ENCODE results near the gene SMIM34. TPM values are rescaled to one million over a fixed set of nuclear protein-coding genes. Genes with fewer than 3 reads are reported as not detected.
"Not testable (repeated sequence)": the region's sequence is repeated elsewhere in the genome, so short reads cannot be mapped to it uniquely, and the experiment has no call there.

The SMIM34 gene
- total and polyA plus RNA-seq, 7 experiments from 2014 or later = not detected

DNA sequence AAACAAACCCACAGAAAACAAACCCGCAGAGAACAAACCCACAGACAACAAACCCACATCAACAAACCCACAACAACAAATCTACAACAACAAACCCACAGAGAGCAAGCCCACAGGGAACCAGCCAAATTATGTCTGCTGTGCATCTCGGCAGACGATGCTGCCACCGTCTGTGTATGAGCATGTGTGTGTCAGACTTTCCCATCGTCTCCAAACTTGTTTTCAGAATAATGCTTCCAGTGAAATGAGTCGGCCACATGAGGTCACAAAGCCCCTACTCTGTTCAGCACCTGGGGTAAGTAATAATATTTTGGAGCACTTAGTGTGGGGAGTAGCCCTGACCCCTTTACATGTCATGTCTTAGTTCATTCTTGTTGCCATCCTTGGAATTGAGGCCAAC lies 17.6 kb downstream of the SMIM34 start:
- H3K4me3 Mint-ChIP-seq; DNase-seq; H3K4me1 ChIP-seq (ENCODE audit: control insufficient read depth in 2 of 2, insufficient read depth in 2 of 2, low read length in 2 of 2); H3K27me3 Mint-ChIP-seq; POLR2A ChIA-PET; ATAC-seq; H3K9me3 ChIP-seq (ENCODE audit: control insufficient read depth in 2 of 3, low read length in 3 of 3); H3K27ac Mint-ChIP-seq; H3K36me3 ChIP-seq (ENCODE audit: control insufficient read depth in 2 of 3, insufficient read depth in 3 of 3, low read length in 3 of 3); H3K4me1 Mint-ChIP-seq; H3K4me3 ChIP-seq (ENCODE audit: low read length); CTCF ChIA-PET; H3K27ac ChIP-seq (ENCODE audit: low read depth, low read length); intact Hi-C loops (cut with micrococcal nuclease); H3K27me3 ChIP-seq (ENCODE audit: control insufficient read depth in 2 of 2, insufficient read depth in 2 of 2, low read length in 2 of 2); H3K9me3 Mint-ChIP-seq; H3K36me3 Mint-ChIP-seq: not testable (repeated sequence)

DNA sequence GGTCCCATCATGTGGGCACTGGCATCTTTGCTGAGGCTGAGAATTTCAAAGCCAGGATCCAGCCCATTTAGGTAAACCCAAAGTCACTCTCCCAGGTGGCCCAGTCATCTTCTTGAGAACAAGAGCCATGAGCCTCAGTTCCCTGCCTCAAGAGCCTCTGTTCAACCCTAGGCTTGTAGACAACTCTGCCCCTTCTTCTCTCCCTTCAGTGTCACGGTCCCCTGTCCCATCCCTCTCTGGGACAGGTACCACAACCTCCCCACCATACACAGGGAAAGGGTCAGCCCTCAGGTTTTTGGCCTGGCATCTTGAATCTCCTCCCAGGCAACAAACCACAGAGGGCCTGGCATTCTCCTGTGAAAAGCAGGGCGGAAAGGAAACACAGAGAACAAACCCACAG lies 18.1 kb downstream of the SMIM34 start:
- H3K27me3 Mint-ChIP-seq; H3K4me3 ChIP-seq (ENCODE audit: low read length); H3K9me3 ChIP-seq (ENCODE audit: control insufficient read depth in 2 of 3, low read length in 3 of 3); H3K27me3 ChIP-seq (ENCODE audit: control insufficient read depth in 2 of 2, insufficient read depth in 2 of 2, low read length in 2 of 2); H3K27ac Mint-ChIP-seq; ATAC-seq; H3K36me3 Mint-ChIP-seq; CTCF ChIA-PET; H3K4me1 Mint-ChIP-seq; POLR2A ChIA-PET; H3K4me3 Mint-ChIP-seq; DNase-seq; intact Hi-C loops (cut with micrococcal nuclease); H3K36me3 ChIP-seq (ENCODE audit: control insufficient read depth in 2 of 3, insufficient read depth in 3 of 3, low read length in 3 of 3); H3K27ac ChIP-seq (ENCODE audit: low read depth, low read length); H3K9me3 Mint-ChIP-seq; H3K4me1 ChIP-seq (ENCODE audit: control insufficient read depth in 2 of 2, insufficient read depth in 2 of 2, low read length in 2 of 2): not testable (repeated sequence)

DNA sequence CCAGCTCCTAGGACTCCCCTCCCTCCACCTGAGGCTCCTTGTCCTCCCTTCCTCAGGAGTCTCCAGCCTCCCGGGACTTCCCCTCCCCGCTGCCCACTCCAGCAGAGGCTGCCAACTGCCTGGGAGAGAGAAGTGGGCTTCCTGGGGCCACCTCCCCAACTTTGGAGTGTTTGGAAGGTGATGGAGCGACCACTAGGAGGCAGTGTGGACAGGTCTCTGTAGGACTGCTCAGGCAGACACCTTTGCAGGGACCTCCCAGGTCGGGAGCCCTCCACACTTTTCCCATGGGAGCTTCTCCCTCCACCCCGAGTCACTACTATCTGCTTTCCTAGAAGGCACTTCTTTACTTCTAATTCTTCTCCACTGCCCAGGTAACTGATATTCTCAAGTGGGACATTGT lies 19.0 kb downstream of the SMIM34 start:
- H3K27ac ChIP-seq (ENCODE audit: low read depth, low read length); ATAC-seq; DNase-seq; H3K4me3 Mint-ChIP-seq; H3K9me3 ChIP-seq (ENCODE audit: control insufficient read depth in 2 of 3, low read length in 3 of 3); H3K9me3 Mint-ChIP-seq; H3K36me3 Mint-ChIP-seq; H3K4me3 ChIP-seq (ENCODE audit: low read length); H3K27ac Mint-ChIP-seq; POLR2A ChIA-PET; CTCF ChIA-PET; H3K27me3 Mint-ChIP-seq; H3K4me1 Mint-ChIP-seq; H3K36me3 ChIP-seq (ENCODE audit: control insufficient read depth in 2 of 3, insufficient read depth in 3 of 3, low read length in 3 of 3); H3K4me1 ChIP-seq (ENCODE audit: control insufficient read depth in 2 of 2, insufficient read depth in 2 of 2, low read length in 2 of 2); intact Hi-C loops (cut with micrococcal nuclease); H3K27me3 ChIP-seq (ENCODE audit: control insufficient read depth in 2 of 2, insufficient read depth in 2 of 2, low read length in 2 of 2): not testable (repeated sequence)

DNA sequence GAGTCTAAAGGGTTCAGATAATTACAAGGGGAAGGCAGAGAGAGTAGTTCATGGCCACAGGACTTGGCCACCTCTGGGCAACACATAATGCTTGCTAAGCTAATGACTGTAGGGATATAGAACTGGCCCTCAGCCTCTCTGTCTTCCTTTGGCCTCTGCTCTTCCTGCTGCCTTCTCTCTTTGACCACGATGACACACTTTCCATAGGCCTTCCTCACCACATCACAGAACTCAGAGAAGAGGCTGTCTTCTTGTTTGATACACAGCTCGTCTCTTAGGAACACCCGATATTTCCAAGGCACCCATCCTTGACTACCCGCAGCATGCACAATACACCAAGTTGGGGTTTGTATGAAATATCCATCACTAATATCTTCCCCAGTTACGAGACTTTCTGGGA lies 23.2 kb downstream of the SMIM34 start:
- H3K4me1 Mint-ChIP-seq; H3K9me3 Mint-ChIP-seq; H3K4me3 Mint-ChIP-seq; H3K36me3 ChIP-seq (ENCODE audit: control insufficient read depth in 2 of 3, insufficient read depth in 3 of 3, low read length in 3 of 3); H3K4me3 ChIP-seq (ENCODE audit: low read length); H3K4me1 ChIP-seq (ENCODE audit: control insufficient read depth in 2 of 2, insufficient read depth in 2 of 2, low read length in 2 of 2); CTCF ChIA-PET; H3K27me3 Mint-ChIP-seq; ATAC-seq; POLR2A ChIA-PET; H3K36me3 Mint-ChIP-seq; H3K9me3 ChIP-seq (ENCODE audit: control insufficient read depth in 2 of 3, low read length in 3 of 3); H3K27ac ChIP-seq (ENCODE audit: low read depth, low read length); intact Hi-C loops (cut with micrococcal nuclease); H3K27ac Mint-ChIP-seq; DNase-seq; H3K27me3 ChIP-seq (ENCODE audit: control insufficient read depth in 2 of 2, insufficient read depth in 2 of 2, low read length in 2 of 2): not testable (repeated sequence)

- H3K27me3 Mint-ChIP-seq, POLR2A ChIA-PET: not testable (repeated sequence)
- peak; percentile 20 for ATAC-seq
These were observed 39.9 kb downstream of the SMIM34 start for GRCh38 chr21:34383724-34384415.

DNA sequence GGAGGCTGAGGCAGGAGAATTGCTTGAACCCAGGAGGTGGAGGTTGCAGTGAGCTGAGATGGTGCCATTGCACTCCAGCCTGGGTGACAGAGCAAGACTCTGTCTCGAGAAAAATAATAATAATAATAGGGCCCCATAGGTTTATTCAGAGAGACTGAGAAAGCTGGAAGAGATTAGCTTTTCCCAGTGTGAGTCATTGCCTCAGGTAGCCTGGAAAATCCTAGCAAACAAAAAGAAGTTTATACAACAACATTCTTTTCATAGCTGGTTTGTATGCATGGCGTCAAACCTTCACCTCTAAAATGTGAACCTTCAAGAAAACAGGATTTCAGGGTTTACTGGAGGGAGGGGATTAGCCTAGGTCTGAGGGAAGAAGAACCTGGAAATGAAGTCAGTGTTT lies 40.6 kb downstream of the SMIM34 start:
- POLR2A ChIA-PET; H3K4me1 ChIP-seq (ENCODE audit: control insufficient read depth in 2 of 2, insufficient read depth in 2 of 2, low read length in 2 of 2); ATAC-seq; DNase-seq; CTCF ChIA-PET; H3K27ac ChIP-seq (ENCODE audit: low read depth, low read length); H3K36me3 ChIP-seq (ENCODE audit: control insufficient read depth in 2 of 3, insufficient read depth in 3 of 3, low read length in 3 of 3); H3K27ac Mint-ChIP-seq; H3K27me3 ChIP-seq (ENCODE audit: control insufficient read depth in 2 of 2, insufficient read depth in 2 of 2, low read length in 2 of 2); H3K27me3 Mint-ChIP-seq; H3K4me3 Mint-ChIP-seq; intact Hi-C loops (cut with micrococcal nuclease); H3K9me3 ChIP-seq (ENCODE audit: control insufficient read depth in 2 of 3, low read length in 3 of 3); H3K4me3 ChIP-seq (ENCODE audit: low read length); H3K9me3 Mint-ChIP-seq; H3K4me1 Mint-ChIP-seq; H3K36me3 Mint-ChIP-seq: not testable (repeated sequence)

More at GRCh38 chr21:34383724-34384415, 39.9 kb downstream of the SMIM34 start:
- H3K4me3 ChIP-seq (ENCODE audit: low read length); H3K9me3 ChIP-seq (ENCODE audit: control insufficient read depth in 2 of 3, low read length in 3 of 3); intact Hi-C loops (cut with micrococcal nuclease); H3K27ac Mint-ChIP-seq; H3K27me3 ChIP-seq (ENCODE audit: control insufficient read depth in 2 of 2, insufficient read depth in 2 of 2, low read length in 2 of 2); H3K36me3 ChIP-seq (ENCODE audit: control insufficient read depth in 2 of 3, insufficient read depth in 3 of 3, low read length in 3 of 3); H3K4me3 Mint-ChIP-seq; H3K36me3 Mint-ChIP-seq; CTCF ChIA-PET; H3K4me1 Mint-ChIP-seq; H3K27ac ChIP-seq (ENCODE audit: low read depth, low read length); DNase-seq; H3K4me1 ChIP-seq (ENCODE audit: control insufficient read depth in 2 of 2, insufficient read depth in 2 of 2, low read length in 2 of 2); H3K9me3 Mint-ChIP-seq: not testable (repeated sequence)

- H3K4me3 Mint-ChIP-seq; H3K9me3 Mint-ChIP-seq; POLR2A ChIA-PET; H3K36me3 ChIP-seq (ENCODE audit: control insufficient read depth in 2 of 3, insufficient read depth in 3 of 3, low read length in 3 of 3); DNase-seq; H3K4me1 Mint-ChIP-seq; H3K36me3 Mint-ChIP-seq; H3K27me3 ChIP-seq (ENCODE audit: control insufficient read depth in 2 of 2, insufficient read depth in 2 of 2, low read length in 2 of 2); intact Hi-C loops (cut with micrococcal nuclease); H3K27me3 Mint-ChIP-seq; H3K27ac ChIP-seq (ENCODE audit: low read depth, low read length); H3K9me3 ChIP-seq (ENCODE audit: control insufficient read depth in 2 of 3, low read length in 3 of 3); H3K4me3 ChIP-seq (ENCODE audit: low read length); H3K4me1 ChIP-seq (ENCODE audit: control insufficient read depth in 2 of 2, insufficient read depth in 2 of 2, low read length in 2 of 2); CTCF ChIA-PET; H3K27ac Mint-ChIP-seq: not testable (repeated sequence)
- peak; percentile 80 for ATAC-seq
These were observed 48.2 kb downstream of the SMIM34 start for GRCh38 chr21:34375619-34375972.

Data from naive thymus-derived CD4-positive, alpha-beta T cell (primary cell).